Measurements from ENCODE around the gene CEMIP2. TPM values are rescaled to one million over a fixed set of nuclear protein-coding genes. Genes with fewer than 3 reads are reported as not detected.

CEMIP2 gene
- total RNA-seq, 1 experiment from 2014 or later = 40.5 TPM

- TF ChIP-seq ZNF138 (CRISPR knock-in tag; conservative IDR thresholded peaks at IDR 0.05) = no peak
- no peak for TF ChIP-seq MXD4 (CRISPR knock-in tag; IDR thresholded peaks at IDR 0.05; ENCODE audit: borderline replicate concordance)
- TF ChIP-seq SOX15 (CRISPR knock-in tag; IDR thresholded peaks at IDR 0.05) = no peak
- no peak for TF ChIP-seq NFE2L1 (CRISPR knock-in tag; IDR thresholded peaks at IDR 0.05)
- no peak for TF ChIP-seq ESRRA (CRISPR knock-in tag; IDR thresholded peaks at IDR 0.05; ENCODE audit: borderline replicate concordance)
- TF ChIP-seq, protein P1, sequence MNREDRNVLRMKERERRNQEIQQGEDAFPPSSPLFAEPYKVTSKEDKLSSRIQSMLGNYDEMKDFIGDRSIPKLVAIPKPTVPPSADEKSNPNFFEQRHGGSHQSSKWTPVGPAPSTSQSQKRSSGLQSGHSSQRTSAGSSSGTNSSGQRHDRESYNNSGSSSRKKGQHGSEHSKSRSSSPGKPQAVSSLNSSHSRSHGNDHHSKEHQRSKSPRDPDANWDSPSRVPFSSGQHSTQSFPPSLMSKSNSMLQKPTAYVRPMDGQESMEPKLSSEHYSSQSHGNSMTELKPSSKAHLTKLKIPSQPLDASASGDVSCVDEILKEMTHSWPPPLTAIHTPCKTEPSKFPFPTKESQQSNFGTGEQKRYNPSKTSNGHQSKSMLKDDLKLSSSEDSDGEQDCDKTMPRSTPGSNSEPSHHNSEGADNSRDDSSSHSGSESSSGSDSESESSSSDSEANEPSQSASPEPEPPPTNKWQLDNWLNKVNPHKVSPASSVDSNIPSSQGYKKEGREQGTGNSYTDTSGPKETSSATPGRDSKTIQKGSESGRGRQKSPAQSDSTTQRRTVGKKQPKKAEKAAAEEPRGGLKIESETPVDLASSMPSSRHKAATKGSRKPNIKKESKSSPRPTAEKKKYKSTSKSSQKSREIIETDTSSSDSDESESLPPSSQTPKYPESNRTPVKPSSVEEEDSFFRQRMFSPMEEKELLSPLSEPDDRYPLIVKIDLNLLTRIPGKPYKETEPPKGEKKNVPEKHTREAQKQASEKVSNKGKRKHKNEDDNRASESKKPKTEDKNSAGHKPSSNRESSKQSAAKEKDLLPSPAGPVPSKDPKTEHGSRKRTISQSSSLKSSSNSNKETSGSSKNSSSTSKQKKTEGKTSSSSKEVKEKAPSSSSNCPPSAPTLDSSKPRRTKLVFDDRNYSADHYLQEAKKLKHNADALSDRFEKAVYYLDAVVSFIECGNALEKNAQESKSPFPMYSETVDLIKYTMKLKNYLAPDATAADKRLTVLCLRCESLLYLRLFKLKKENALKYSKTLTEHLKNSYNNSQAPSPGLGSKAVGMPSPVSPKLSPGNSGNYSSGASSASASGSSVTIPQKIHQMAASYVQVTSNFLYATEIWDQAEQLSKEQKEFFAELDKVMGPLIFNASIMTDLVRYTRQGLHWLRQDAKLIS (CRISPR knock-in tag; IDR thresholded peaks at IDR 0.05; ENCODE audit: borderline replicate concordance) = no peak
- no peak for TF ChIP-seq CREB1 (CRISPR knock-in tag; IDR thresholded peaks at IDR 0.05)
- TF ChIP-seq ZNF512 (CRISPR knock-in tag; IDR thresholded peaks at IDR 0.05; ENCODE audit: borderline replicate concordance) = no peak
- no peak for TF ChIP-seq OVOL2 (CRISPR knock-in tag; IDR thresholded peaks at IDR 0.05; ENCODE audit: borderline replicate concordance)
- no peak for TF ChIP-seq GTF2I (CRISPR knock-in tag; conservative IDR thresholded peaks at IDR 0.05)
- no peak for TF ChIP-seq PRRX2 (CRISPR knock-in tag; IDR thresholded peaks at IDR 0.05)
Observed at GRCh38 chr9:71655778-71656177, 112.5 kb downstream of the CEMIP2 start (continued).

GRCh38 chr9:71655141-71655540, 113.2 kb downstream of the CEMIP2 start:
- H3K4me1 Mint-ChIP-seq = no peaks in the 10 kb centered on the region
- CTCF ChIA-PET = no interaction called here
- no peak overlapping the region for H3K27ac Mint-ChIP-seq
- TF ChIP-seq PREB (CRISPR knock-in tag; IDR thresholded peaks at IDR 0.05; ENCODE audit: borderline replicate concordance) (no peak), ZNF671 (CRISPR knock-in tag; IDR thresholded peaks at IDR 0.05) (no peak), ATF1 (CRISPR knock-in tag; IDR thresholded peaks at IDR 0.05) (no peak), ZNF423 (CRISPR knock-in tag; IDR thresholded peaks at IDR 0.05) (no peak), ZNF232 (CRISPR knock-in tag; IDR thresholded peaks at IDR 0.05) (no peak), KAT7 (CRISPR knock-in tag; IDR thresholded peaks at IDR 0.05; ENCODE audit: borderline replicate concordance) (no peak), RELA (CRISPR knock-in tag; IDR thresholded peaks at IDR 0.05; ENCODE audit: borderline replicate concordance) (no peak)
- TF ChIP-seq, protein P2, sequence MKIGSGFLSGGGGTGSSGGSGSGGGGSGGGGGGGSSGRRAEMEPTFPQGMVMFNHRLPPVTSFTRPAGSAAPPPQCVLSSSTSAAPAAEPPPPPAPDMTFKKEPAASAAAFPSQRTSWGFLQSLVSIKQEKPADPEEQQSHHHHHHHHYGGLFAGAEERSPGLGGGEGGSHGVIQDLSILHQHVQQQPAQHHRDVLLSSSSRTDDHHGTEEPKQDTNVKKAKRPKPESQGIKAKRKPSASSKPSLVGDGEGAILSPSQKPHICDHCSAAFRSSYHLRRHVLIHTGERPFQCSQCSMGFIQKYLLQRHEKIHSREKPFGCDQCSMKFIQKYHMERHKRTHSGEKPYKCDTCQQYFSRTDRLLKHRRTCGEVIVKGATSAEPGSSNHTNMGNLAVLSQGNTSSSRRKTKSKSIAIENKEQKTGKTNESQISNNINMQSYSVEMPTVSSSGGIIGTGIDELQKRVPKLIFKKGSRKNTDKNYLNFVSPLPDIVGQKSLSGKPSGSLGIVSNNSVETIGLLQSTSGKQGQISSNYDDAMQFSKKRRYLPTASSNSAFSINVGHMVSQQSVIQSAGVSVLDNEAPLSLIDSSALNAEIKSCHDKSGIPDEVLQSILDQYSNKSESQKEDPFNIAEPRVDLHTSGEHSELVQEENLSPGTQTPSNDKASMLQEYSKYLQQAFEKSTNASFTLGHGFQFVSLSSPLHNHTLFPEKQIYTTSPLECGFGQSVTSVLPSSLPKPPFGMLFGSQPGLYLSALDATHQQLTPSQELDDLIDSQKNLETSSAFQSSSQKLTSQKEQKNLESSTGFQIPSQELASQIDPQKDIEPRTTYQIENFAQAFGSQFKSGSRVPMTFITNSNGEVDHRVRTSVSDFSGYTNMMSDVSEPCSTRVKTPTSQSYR (CRISPR knock-in tag; IDR thresholded peaks at IDR 0.05) = no peak
- TF ChIP-seq, protein P3, sequence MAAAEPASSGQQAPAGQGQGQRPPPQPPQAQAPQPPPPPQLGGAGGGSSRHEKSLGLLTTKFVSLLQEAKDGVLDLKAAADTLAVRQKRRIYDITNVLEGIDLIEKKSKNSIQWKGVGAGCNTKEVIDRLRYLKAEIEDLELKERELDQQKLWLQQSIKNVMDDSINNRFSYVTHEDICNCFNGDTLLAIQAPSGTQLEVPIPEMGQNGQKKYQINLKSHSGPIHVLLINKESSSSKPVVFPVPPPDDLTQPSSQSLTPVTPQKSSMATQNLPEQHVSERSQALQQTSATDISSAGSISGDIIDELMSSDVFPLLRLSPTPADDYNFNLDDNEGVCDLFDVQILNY (CRISPR knock-in tag; IDR thresholded peaks at IDR 0.05) = no peak
- DNase-seq (ENCODE audit: low spot score) (no peak), ATAC-seq (no peak)
- no peak overlapping the region for H3K4me3 Mint-ChIP-seq
- POLR2A ChIA-PET = interaction anchor here (0.5 kb wide), 1 partner anchor 161 kb away, joined by 3 read pairs; no protein-coding TSS in a partner anchor
- no peaks in the 10 kb centered on the region for H3K36me3 Mint-ChIP-seq
- H3K9me3 Mint-ChIP-seq = peaks cover 10% of the 10 kb centered on the region; the same call in 1 of the 2 replicates
- no peaks in the 10 kb centered on the region; the same call in 1 of the 2 replicates for H3K27me3 Mint-ChIP-seq (ENCODE audit: low read depth)
